ENCODE measurements around the gene CXCR5. TPM values are rescaled to one million over a fixed set of nuclear protein-coding genes. Genes with fewer than 3 reads are reported as not detected.

The CXCR5 gene
- total and polyA plus RNA-seq, 7 donors: under 0.01 to 11.5 (median 0.23) TPM; not detected in 4

DNA sequence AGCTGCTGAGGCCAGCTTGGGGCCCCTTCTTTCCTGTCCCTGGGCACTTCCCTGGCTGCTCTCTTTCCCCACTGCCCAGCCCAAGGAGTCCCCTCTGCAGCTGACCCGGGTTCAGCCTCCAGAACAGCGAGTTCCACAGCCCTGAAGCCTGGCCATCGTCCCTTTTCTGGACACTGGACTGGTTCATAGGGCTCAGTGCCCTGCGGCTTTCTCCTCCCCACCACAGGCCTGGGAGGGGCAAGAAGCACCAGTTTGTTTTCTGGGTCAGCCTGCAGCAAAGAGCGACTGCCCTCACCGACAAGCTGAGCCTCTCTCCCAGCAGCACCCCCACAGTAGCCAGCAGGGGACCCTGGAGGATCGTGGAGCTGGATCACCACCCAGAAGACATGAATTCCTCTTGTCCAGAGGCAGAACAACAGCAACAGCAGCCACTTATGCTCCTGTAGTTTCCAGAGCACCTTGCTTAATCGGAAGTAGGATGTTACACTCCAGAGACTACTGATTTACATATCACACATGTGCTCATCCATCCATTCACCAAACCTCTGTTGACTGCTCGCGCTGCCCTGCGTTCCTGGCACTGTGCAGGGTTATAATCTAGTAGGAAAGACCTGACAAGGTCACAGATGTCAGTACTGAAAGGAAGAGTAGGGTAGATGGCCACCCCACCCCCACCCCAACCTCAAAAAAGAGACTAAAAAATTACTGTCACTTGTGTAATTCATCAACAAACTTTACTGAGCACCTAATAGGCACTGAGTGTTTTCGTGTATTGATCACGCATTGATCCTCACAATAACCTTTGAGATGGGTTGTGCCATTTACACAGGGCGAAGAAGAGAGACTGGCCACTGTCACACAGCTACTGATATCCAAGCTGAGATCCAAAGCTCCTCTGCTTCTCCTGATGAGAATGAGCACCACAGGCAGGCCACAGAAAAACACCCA lies 13.0 kb upstream of the CXCR5 start:
- WGBS, 2 donors: 49 to 63% methylated on average over 14 of the region's 14 CpGs
- H3K4me1 ChIP-seq: peaks cover 0 to 19% (median 19%) of the 10 kb centered on the region in 4 donors
- intact Hi-C loops (cut with DNase I): loop anchor here (1.0 kb wide), 1 partner anchor 60 kb away; no protein-coding TSS in a partner anchor
- peak in 2 of 4 experiments; percentile 21 to 43 for TF ChIP-seq CTCF (IDR thresholded peaks at IDR 0.05)
- no peak for TF ChIP-seq EP300 (IDR thresholded peaks at IDR 0.05)
- peak in 1 of 4 donors; percentile 53 for TF ChIP-seq POLR2AphosphoS5 (IDR thresholded peaks at IDR 0.05)
- no peak for TF ChIP-seq POLR2A (IDR thresholded peaks at IDR 0.05)
- H3K36me3 ChIP-seq: no peaks in the 10 kb centered on the region
- H3K9me3 ChIP-seq: no peaks in the 10 kb centered on the region
- H3K27me3 ChIP-seq: no peaks in the 10 kb centered on the region
- peak overlapping the region in 2 of 4 donors; percentile 5 to 20 for H3K4me3 ChIP-seq
- H3K27ac ChIP-seq: peak overlapping the region; percentile 78 to 84 (median 78)
- DNase-seq: peak; percentile 82

DNA sequence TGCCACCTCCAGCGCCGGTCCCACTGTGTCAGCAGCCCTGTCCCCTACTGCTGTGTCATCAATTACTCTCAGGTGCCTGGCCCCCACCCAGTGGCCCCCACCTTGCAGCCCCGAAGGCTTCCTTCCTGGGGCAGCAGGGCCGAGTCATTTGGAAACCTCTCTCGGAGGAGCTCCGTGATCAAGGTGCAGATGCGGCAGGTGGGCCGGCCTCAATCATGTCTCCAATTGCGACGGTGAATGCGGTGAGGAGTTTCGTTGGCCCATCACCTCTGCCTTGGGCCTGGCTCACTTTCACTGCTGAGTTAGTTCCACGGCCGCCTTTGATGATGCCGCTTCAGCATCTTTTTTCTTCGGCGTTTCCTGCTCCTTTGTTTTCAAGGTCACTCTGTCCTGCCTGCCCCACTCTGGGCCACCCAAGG lies 11.3 kb upstream of the CXCR5 start:
- no peak overlapping the region for H3K4me3 ChIP-seq
- H3K4me1 ChIP-seq: peaks cover 0 to 19% (median 19%) of the 10 kb centered on the region in 4 donors
- no peak overlapping the region for H3K27ac ChIP-seq
- 77 to 87% methylated on average over 17 of the region's 17 CpGs for WGBS, 2 donors
- no peaks in the 10 kb centered on the region for H3K27me3 ChIP-seq
- no peaks in the 10 kb centered on the region for H3K36me3 ChIP-seq
- intact Hi-C loops (cut with DNase I): no loop called here
- H3K9me3 ChIP-seq: no peaks in the 10 kb centered on the region
- no peak for TF ChIP-seq CTCF (IDR thresholded peaks at IDR 0.05)
- TF ChIP-seq EP300 (IDR thresholded peaks at IDR 0.05): no peak
- no peak for TF ChIP-seq POLR2A (IDR thresholded peaks at IDR 0.05)
- no peak for TF ChIP-seq POLR2AphosphoS5 (IDR thresholded peaks at IDR 0.05)
- DNase-seq: no peak

- H3K36me3 ChIP-seq: no peaks in the 10 kb centered on the region
- no peak overlapping the region for H3K27ac ChIP-seq
- DNase-seq: no peak
- 80 to 86% methylated on average over 4 of the region's 4 CpGs for WGBS, 2 donors
- peaks cover 0 to 19% (median 19%) of the 10 kb centered on the region in 4 donors for H3K4me1 ChIP-seq
- H3K4me3 ChIP-seq: no peak overlapping the region
- intact Hi-C loops (cut with DNase I): no loop called here
- no peaks in the 10 kb centered on the region for H3K27me3 ChIP-seq
- TF ChIP-seq EP300 (IDR thresholded peaks at IDR 0.05): no peak
- TF ChIP-seq POLR2AphosphoS5 (IDR thresholded peaks at IDR 0.05): no peak
- no peak for TF ChIP-seq CTCF (IDR thresholded peaks at IDR 0.05)
- TF ChIP-seq POLR2A (IDR thresholded peaks at IDR 0.05): no peak
- H3K9me3 ChIP-seq: no peaks in the 10 kb centered on the region
These were observed 9.9 kb upstream of the CXCR5 start for GRCh38 chr11:118873804-118874203.

DNA sequence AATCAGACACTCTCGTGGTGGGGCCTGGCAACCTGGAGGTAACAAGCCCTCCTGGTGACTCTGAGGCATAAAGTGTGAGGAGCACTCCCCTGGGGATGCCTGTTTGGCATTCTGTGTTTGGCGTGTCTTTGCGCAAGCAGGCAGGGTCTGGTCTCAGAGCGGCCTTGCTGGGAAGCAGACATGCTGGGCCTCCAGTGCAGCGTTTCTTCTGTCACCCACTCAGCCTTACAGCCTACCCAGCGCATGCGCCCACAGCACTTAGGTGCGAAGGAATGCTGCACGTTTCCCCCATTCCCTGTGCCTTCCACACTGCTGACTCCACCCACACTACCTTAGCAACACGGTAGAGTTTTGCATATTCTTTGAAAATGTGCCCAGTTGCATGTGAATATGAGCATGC lies 7.4 kb upstream of the CXCR5 start:
- Histone ChIP-seq H3K4me1 (peaks cover 0 to under 1% (median 0%) of the 10 kb centered on the region in 4 donors), H3K27me3 (no peaks in the 10 kb centered on the region), H3K27ac (no peak overlapping the region), H3K4me3 (no peak overlapping the region), H3K36me3 (no peaks in the 10 kb centered on the region), H3K9me3 (no peaks in the 10 kb centered on the region)
- WGBS, 2 donors: 68 to 82% methylated on average over 10 of the region's 10 CpGs
- no peak for DNase-seq
- intact Hi-C loops (cut with DNase I): no loop called here
- no peak for TF ChIP-seq POLR2A (IDR thresholded peaks at IDR 0.05)
- no peak for TF ChIP-seq CTCF (IDR thresholded peaks at IDR 0.05)
- TF ChIP-seq EP300 (IDR thresholded peaks at IDR 0.05): no peak
- TF ChIP-seq POLR2AphosphoS5 (IDR thresholded peaks at IDR 0.05): no peak

Data from sigmoid colon (tissue), 7 donors.